HG03066 (cell line): ENCODE data around the gene PKNOX1.
A peak's percentile ranks its signal among the peaks of the same experiment; 100 is the strongest.
"Not testable (repeated sequence)": the region's sequence is repeated elsewhere in the genome, so short reads cannot be mapped to it uniquely, and the experiment has no call there.

Experiments used
- ATAC-seq: cut with Tn5 transposase; IDR thresholded peaks from one replicate; pipeline ENCODE4 v1.9.1; 2021; ENCODE audit warnings: low read depth; ENCODE audit not compliant: unreplicated experiment

PKNOX1 gene, protein sequence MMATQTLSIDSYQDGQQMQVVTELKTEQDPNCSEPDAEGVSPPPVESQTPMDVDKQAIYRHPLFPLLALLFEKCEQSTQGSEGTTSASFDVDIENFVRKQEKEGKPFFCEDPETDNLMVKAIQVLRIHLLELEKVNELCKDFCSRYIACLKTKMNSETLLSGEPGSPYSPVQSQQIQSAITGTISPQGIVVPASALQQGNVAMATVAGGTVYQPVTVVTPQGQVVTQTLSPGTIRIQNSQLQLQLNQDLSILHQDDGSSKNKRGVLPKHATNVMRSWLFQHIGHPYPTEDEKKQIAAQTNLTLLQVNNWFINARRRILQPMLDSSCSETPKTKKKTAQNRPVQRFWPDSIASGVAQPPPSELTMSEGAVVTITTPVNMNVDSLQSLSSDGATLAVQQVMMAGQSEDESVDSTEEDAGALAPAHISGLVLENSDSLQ

DNA sequence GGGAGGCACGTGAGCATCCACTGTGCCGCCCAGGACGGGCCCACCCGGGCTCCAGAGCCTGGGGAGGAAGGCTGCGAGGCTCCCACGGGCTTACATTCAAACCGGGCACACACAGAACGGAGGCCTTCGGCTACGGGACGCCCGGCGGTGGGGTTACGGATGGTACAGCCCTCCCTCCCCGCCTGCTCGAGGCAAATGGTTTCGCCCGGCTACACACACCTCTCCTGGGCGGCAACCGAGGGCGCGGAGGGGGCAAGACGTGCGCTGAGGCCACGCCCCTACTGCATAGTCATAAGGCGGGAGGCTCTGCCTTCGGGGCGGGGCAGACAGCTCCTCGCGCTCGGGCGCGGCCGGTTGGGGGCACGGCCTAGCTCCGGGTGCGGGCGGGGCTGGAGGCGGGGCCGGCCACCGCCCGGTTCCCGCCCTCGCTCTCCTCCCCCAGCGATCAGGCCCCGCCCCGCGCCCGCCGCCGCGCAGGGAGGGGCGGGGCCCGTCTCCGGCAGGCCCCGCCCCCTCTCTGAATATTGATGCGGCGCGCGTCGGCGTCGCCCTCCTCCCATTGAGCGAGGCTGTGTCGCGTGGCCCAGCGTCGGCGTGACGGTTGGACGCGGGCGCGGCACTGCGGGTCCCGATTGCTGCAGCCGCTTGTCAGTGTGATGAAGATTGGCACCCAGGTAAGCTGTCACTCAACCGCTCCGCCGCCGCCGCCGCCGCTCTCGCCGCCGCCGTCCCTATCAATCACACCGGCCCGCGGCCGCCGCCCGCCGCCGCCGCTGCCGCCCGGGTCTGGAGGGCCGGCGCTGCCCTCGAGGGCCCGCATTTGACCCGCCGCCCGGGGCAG, at the start of gene PKNOX1:
Gene PKNOX1, plus strand, starts transcription at position 572 of the 841 bp plus-strand sequence. CDS start 29,820 bp downstream, outside the sequence.
- ATAC-seq = peak; percentile 84

DNA sequence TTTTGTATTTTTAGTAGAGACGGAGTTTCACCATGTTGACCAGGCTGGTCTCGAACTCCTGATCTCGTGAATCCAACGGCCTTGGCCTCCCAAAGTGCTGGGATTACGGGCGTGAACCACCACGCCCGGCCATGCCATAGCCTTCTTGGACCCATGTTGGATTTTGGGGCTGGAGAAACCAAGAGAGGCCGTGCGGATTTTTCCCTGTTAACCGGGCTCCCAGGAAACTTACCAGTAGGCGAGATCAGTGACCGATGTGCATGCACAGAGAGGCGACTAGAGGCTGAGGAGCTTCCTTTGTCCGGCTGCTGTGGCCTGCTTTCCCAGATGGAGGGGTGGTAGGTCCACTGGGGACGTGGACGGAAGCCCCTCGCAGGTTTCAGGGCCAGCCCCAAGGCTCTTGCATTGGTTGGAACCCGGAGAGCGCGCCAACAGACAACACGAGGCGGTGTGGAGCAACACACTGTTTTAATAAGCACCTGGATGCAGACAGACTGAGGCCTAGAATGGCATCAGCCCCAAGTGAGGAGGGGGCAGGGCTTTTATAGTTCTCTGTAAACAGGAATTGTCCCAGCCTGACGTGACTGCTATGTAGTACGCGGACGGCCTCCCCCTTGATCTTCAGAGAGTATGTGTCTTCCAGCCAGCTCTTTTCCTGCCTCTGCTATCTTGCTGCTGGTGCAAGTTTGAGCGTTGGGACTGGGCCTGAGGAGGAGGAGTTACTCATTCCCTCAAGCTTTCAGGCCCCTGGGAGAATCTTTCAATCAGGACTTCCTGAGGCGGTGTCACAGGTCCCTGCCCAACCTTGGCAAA, 49.0 kb upstream of the PKNOX1 start, which contains the start of gene ERVH48-1:
Gene ERVH48-1, minus strand, starts transcription at position 517 of the 813 bp plus-strand sequence. CDS start 6,624 bp downstream, outside the sequence.
- ATAC-seq = no peak

DNA sequence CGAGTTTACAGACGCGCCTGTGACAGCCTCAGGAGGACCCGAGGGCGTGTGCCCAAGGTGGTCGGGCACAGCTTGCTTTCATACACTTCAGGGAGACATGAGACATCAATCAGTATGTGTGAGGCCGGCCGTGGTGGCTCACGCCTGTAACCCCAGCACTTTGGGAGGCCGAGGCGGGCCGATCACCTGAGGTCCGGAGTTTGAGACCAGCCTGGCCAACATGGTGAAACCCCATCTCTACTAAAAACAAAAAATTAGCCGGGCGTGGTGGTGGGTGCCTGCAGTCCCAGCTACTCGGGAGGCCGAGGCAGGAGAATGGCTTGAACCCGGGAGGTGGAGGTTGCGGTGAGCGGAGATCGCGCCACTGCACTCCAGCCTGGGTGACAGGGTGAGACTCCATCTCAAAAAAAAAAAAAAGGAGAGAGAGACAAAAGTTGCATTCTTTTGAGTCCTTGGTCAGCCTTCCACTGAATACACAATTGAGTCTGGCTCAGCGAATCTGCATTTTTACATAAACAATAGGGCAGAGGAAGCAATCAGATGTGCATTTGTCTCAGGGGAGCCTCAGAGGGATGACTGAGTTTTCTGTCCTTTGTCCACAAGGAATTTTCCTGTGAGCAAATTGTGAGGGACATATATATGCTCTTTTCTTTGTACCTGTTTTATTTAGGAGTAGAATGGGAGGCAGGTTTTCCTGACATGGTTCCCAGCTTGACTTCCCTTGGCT, 46.7 kb upstream of the PKNOX1 start:
- ATAC-seq = not testable (repeated sequence)

DNA sequence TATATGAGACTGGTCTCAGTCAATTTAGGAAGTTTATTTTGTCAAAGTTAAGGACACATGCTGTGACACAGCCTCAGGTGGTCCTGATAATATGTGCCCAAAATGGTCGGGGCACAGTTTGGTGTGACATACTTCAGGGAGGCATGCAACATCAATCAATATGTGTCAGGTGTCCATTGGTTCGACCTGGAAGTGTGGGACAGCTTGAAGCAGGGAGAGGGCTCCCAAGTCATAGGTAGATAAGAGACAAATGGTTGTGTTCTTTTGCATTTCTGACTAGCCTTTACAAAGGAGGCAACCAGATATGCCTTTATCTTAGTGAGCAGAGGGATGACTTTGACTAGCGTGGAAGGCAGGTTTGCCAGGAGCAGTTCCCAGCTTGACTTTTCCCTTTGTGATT, 44.4 kb upstream of the PKNOX1 start:
- ATAC-seq = no peak

DNA sequence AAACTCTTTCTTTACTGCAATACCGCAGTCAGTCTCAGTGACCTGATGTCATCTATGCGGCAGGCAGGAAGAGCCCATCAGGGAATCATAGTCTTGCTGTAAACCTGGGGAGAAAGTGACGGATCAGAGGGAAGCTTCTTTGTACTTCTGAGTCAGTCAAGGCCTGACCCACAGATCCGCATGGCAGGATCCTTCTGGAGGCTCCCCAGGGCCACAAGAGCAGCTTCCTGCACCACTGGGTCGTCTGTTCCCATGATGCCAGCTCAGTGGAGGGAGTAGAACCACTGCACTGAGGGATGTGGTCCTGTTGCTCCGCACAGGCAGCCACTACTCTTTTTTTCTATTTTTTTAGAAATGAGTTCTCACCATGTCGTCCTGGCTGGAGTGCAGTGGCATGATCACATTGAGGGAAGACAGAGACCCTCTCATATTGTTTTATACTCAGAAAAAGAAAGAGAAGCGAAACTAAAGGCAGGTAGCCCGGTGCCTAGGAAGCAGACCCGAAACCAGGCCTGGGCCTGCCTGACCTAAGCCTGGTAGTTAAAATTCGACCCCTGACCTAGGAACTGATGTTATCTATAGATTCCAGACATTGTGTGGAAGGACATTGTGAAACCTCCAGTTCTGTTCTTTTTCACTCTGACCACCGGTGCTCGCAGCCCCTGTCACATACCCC, 42.7 kb upstream of the PKNOX1 start:
- ATAC-seq = no peak

DNA sequence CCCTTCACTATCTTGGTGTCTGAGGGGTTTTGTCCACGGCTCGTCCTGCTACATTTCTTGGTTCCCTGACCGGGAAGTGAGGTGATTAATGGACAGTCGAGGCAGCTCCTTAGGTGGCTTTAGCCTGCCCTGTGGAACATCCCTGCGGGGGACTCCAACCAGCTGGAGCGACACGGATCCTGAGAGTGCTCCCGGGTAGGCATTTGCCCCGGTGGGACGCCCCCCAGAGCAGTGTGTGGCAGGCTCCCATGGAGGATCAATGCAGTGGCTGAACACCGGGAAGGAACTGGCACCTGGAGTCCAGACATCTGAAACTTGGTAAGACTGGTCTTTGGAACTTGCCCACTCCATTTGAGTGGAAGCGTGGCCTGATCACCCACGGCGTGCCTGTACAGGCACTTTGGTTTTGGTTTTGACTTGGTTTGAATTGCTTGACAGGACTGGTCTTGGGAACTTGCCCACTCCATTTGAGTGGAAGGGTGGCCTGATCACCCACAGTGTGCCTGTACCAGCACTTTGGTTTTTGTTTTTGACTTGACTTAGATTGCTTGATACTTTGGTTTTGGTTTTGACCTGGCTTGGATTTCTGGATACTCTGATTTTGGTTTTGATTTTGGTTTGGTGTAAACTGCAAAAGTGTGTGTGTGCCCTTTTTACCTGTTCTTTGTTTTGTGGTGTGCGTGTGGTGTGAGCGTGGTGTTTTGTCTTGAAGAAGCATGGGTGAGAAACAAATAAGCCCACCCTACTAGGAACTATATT, 41.8 kb upstream of the PKNOX1 start:
- not testable (repeated sequence) for ATAC-seq

DNA sequence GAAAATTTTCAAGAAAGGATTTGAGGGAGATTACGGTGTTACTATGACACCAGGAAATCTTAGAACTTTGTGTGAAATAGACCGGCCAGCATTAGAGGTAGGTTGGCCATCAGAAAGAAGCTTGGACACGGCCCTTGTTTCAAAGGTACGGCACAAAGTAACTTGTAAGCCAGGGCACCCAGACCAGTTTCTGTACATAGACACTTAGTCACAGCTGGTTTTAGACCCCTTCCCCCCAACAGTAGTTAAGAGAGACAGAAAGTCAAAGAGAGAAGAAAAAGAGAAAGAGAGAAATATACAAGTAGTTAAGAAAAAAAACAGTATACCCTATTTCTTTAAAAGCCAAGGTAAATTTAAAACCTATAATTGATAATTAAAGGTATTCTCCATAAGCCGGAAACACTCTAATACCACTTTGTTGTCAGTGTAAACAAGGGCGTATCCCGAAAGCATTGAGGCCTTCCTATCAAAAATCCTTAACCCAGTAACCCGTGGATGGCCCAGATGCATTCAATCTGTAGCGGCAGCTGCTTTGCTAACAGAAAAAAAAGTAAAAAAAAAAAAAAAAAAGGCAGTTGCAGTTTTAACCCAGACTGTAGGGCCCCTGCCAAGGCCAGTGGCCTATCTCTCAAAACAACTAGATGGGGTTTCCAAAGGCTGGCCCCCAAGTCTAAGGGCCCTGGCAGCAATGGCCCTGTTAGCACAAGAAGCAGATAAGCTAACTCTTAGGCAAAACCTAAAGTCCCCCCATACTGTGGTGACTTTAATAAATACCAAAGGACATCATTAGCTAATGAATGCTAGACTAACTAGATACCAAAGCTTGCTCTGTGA, 41.0 kb upstream of the PKNOX1 start:
- not testable (repeated sequence) for ATAC-seq

DNA sequence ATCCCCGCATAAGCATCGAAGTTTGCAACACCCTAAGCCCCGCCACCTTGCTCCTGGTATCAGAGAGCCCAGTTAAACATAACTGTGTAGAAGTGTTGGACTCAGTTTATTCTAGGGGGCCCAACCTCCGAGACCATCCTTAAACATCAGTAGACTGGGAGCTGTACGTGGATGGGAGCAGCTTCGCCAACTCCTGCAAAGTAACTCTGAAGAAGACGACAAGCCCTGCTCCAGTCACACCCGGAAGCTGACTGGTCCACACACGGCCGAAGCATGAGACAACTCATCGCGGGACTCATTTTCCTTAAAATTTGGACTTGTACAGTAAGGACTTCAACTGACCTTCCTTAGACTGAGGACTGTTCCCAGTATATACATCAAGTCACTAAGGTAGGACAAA, 40.4 kb upstream of the PKNOX1 start:
- not testable (repeated sequence) for ATAC-seq

DNA sequence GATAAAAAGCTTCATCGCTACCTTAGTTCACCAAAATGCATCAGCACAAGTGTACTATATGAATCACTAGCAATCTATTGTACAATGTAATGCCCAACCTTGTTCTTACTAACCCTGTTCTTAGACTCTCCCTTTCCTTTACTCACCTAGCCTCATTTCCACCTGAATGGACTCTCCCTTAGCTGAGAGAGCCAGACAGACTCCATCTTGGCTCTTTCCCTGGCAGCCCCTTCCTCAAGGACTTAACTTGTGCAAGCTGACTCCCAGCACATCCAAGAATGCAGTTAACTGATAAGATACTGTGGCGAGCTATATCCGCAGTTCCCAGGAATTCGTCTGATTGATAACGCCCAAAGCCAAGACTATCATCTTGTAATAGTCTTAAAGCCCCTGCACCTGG, 38.0 kb upstream of the PKNOX1 start:
- ATAC-seq = not testable (repeated sequence)

DNA sequence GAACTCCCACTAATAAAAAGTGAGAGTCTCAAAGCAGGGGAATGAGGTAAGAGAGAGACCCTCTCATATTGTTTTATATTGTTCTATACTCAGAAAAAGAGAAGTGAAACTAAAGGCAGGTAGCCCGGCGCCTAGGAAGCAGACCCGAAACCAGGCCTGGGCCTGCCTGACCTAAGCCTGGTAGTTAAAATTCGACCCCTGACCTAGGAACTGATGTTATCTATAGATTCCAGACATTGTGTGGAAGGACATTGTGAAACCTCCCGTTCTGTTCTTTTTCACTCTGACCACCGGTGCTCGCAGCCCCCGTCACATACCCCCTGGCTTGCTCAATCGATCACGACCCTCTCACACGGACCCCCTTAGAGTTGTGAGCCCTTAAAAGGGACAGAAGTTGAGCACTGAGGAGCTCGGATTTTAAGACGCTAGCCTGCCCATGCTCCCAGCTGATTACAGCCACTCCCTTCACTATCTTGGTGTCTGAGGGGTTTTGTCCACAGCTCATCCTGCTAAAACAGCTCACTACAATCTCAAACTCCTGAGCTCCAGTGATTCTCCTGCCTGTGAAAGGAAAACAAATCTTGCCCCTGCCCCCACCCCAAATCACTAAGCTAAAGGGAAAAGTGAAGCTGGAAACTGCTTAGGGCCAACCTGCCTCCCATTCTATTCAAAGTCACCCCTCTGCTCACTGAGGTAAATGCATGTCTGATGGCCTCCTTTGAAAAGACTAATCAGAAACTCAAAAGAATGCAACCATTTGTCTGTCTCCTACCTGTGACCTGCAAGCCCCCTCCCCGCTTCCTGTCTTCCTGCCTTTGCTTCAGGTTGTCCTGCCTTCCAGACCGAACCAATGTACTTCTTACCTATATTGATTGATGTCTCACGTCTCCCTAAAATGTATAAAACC, 37.1 kb upstream of the PKNOX1 start:
- not testable (repeated sequence) for ATAC-seq

DNA sequence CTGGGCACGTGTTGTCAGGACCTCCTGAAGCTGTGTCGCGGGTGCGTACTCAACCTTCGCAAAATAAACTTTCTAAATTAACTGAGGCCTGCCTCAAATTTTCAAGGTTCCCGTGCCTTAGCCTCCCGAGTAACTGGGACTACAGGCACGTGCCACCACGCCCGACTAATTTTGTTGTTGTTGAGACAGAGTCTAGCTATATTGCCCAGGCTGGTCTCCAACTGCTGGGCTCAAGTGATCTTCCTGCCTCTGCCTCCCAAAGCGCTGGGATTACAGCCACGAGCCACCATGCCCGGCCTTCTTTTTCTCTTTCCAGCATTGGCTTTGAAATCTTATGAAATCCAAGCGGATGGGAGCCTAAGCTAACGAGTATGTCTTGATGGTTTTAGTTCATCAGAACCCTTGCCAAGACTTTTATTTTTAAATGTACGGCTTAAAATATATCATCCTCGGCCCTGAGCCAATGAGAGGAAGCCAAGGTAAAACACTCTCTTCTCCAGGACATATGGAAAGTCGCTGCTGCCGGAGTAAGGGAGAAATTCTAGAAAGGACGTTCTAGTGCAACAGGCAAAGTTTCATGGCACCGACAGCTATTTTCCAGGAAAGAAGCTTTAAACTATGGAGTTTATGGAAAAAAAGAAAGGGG, 36.3 kb upstream of the PKNOX1 start:
- no peak for ATAC-seq

DNA sequence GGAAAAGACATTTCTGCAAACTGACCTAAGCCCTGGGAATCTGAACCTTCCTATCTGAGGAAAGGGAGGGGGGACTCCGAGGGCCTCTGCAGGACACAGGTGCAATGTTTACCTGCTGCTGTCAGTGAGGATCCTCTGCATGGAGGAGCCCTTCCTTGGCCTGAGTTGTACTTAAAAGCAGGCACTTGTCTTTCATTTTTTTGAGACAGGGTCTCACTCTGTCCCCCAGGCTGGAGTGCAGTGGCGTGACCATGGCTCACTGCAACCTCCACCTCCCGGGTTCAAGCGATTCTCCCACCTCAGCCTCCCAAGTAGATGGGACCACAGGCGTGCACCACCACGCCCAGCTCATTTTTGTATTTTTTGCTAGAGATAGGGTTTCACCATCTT, 35.8 kb upstream of the PKNOX1 start:
- ATAC-seq = not testable (repeated sequence)

DNA sequence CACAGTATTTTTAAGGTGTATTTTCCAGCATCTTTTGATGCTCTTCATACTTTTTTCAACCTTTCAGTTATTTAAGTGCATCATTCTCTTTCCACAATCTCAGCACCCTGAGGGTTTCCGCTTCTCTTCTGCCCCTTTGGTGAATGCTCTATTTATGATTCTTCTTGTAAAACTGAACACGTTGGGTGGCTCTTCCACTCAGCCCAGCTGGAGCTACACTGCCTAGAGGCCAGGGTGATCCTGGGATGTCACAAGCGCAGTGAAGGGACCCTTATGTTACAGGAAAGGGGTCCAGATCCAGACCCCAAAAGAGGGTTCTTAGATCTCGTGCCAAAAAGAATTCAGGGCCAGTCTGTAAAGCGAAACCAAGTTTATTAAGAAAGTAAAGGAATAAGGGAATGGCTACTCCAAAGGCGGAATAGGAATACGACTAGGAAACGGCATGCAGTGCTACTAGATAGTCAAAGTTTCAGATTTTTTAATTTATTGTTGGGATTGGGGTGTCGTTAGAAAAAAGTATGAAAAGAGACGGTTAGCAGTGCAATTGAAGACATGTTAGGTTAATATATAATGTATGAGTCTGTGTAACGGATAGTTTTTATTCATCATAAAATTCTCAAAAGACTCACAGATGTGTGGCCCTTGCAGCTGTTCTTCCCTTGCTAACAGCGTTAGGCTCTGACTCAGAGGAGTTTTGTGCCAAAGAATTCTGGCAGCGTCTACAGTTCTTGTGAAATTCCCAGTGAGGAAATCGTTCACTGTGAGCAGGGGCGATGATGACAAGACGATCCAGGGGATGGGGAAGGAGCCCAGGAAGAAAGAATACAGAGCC, 34.6 kb upstream of the PKNOX1 start:
- ATAC-seq = no peak

DNA sequence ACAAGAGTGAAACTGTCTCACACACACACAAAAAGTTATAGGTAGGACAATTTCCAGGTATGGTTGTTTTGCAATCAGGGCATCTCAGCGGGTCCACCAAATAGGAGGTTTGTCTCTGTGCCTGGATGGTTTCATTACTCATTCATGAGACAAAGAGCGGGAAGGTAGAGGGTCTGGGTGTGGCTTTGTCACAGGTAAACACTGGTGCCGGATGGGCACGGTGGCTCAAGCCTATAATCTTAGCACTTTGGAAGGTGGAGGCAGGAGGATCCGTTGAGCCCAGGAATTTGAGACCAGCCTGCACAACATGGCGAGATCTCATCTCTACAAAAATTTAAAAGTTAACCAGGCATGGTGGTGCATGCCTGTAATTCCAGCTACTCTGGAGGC, 32.7 kb upstream of the PKNOX1 start:
- no peak for ATAC-seq

DNA sequence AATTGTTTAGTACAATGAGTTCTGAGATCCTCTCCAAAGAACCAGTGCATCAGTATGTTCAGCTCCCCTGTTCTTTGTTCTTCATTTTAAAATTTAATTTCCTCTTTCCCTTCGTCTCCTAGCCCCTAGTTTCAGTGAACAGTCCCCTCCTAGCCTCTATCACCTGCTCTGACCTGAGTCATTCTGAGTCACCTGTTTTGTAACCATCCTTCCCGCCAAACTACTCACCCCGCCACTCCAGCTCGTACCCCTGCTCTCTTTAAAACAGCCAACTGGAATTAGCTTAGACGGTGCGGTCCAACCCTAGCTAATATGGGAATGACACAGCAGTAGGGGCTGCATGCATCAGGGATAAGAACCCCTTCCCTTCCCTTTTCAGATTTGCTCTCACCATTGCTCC, 32.1 kb upstream of the PKNOX1 start:
- no peak for ATAC-seq
